SK-N-SH treated with all-trans-retinoic acid at 6 μM for 48 hours (cell line): Measurements from ENCODE around the gene TFDP1.

Experiments used
- ATAC-seq: fragments of 200-7000 bp; cut with Tn5 transposase; 3 replicates; pipeline ENCODE4 v1.9.1; 2020; ENCODE audit warnings: mild to moderate bottlenecking, moderate library complexity
- BACH2 ChIP-seq: fragments of 250-450 bp; sonication (Bioruptor Pico); IDR thresholded peaks from 2 replicates; pipeline ENCODE4 v1.9.0; 2021; ENCODE audit warnings: mild to moderate bottlenecking, borderline replicate concordance
- CREB5 ChIP-seq: fragments of 250-450 bp; sonication (Bioruptor Pico); IDR thresholded peaks from 2 replicates; pipeline ENCODE4 v1.5.1; 2020; ENCODE audit warnings: low read depth, mild to moderate bottlenecking, moderate library complexity
- CSDC2 ChIP-seq: fragments of 250-450 bp; sonication (Bioruptor Pico); IDR thresholded peaks from 2 replicates; pipeline ENCODE4 v1.5.0; 2020; ENCODE audit warnings: mild to moderate bottlenecking, moderate library complexity
- ESRRG ChIP-seq: fragments of 250-450 bp; sonication (Bioruptor Pico); IDR thresholded peaks from 2 replicates; pipeline ENCODE4 v1.6.1; 2021; ENCODE audit warnings: mild to moderate bottlenecking
- GLIS3 ChIP-seq: fragments of 250-450 bp; sonication (Bioruptor Pico); IDR thresholded peaks from 2 replicates; pipeline ENCODE4 v1.5.0; 2020; ENCODE audit warnings: mild to moderate bottlenecking, moderate library complexity
- OSR1 ChIP-seq: fragments of 250-450 bp; sonication (Bioruptor Pico); IDR thresholded peaks from 2 replicates; pipeline ENCODE4 v1.8.0; 2022; ENCODE audit warnings: moderate library complexity, mild to moderate bottlenecking, inconsistent platforms
- PATZ1 ChIP-seq: fragments of 250-450 bp; sonication (Bioruptor Pico); IDR thresholded peaks from 2 replicates; pipeline ENCODE4 v1.8.0; 2020; ENCODE audit warnings: mild to moderate bottlenecking, moderate library complexity, borderline replicate concordance
- RARB ChIP-seq: fragments of 250-450 bp; sonication (Bioruptor Pico); IDR thresholded peaks from 2 replicates; pipeline ENCODE4 v1.8.0; 2021; ENCODE audit warnings: mild to moderate bottlenecking, moderate library complexity
- TOX ChIP-seq: fragments of 250-450 bp; sonication (Bioruptor Pico); IDR thresholded peaks from 2 replicates; pipeline ENCODE4 v1.8.0; 2021; ENCODE audit warnings: mild to moderate bottlenecking, moderate library complexity, borderline replicate concordance
- TSHZ2 ChIP-seq: fragments of 250-450 bp; sonication (Bioruptor Pico); IDR thresholded peaks from 2 replicates; pipeline ENCODE4 v1.5.0; 2020; ENCODE audit warnings: mild to moderate bottlenecking, moderate library complexity
- ZFP3 ChIP-seq: fragments of 250-450 bp; sonication (Bioruptor Pico); IDR thresholded peaks from 2 replicates; pipeline ENCODE4 v1.5.0; 2020; ENCODE audit warnings: mild to moderate bottlenecking, moderate library complexity
- ZFP30 ChIP-seq: fragments of 450-650 bp; formaldehyde crosslinking; IDR thresholded peaks from 2 replicates; pipeline ENCODE4 v1.5.0; 2022; ENCODE audit warnings: mild to moderate bottlenecking, moderate library complexity
- ZNF565 ChIP-seq: fragments of 450-650 bp; formaldehyde crosslinking; conservative IDR thresholded peaks from 2 replicates; pipeline ENCODE4 v1.5.0; 2020; ENCODE audit warnings: low read depth, mild to moderate bottlenecking, moderate library complexity
- ZNF70 ChIP-seq: fragments of 450-650 bp; formaldehyde crosslinking; IDR thresholded peaks from 2 replicates; pipeline ENCODE4 v1.5.0; 2020; ENCODE audit warnings: mild to moderate bottlenecking, moderate library complexity
- ZNF8 ChIP-seq: fragments of 450-650 bp; formaldehyde crosslinking; IDR thresholded peaks from 2 replicates; pipeline ENCODE4 v1.5.0; 2020; ENCODE audit warnings: mild to moderate bottlenecking, moderate library complexity
- TF ChIP-seq, protein P1 (sequence below): fragments of 250-450 bp; sonication (Bioruptor Pico); IDR thresholded peaks from 2 replicates; pipeline ENCODE4 v1.8.0; 2021; ENCODE audit warnings: low read depth, mild to moderate bottlenecking, moderate library complexity, borderline replicate concordance

The TFDP1 gene

GRCh38 chr13:113607889-113608635 lies 23.5 kb downstream of the TFDP1 start:
- ATAC-seq = no peak
- TF ChIP-seq ZNF8 (CRISPR knock-in tag) (no peak), CREB5 (no peak), GLIS3 (no peak), ZFP30 (no peak), BACH2 (no peak), TSHZ2 (CRISPR knock-in tag) (no peak), ZNF565 (CRISPR knock-in tag) (no peak)
- TF ChIP-seq, protein P1, sequence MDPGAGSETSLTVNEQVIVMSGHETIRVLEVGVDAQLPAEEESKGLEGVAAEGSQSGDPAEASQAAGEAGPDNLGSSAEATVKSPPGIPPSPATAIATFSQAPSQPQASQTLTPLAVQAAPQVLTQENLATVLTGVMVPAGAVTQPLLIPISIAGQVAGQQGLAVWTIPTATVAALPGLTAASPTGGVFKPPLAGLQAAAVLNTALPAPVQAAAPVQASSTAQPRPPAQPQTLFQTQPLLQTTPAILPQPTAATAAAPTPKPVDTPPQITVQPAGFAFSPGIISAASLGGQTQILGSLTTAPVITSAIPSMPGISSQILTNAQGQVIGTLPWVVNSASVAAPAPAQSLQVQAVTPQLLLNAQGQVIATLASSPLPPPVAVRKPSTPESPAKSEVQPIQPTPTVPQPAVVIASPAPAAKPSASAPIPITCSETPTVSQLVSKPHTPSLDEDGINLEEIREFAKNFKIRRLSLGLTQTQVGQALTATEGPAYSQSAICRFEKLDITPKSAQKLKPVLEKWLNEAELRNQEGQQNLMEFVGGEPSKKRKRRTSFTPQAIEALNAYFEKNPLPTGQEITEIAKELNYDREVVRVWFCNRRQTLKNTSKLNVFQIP (CRISPR knock-in tag) = no peak
- TF ChIP-seq, all 23 proteins: peak for 0

- no peak for ATAC-seq
- no peak for TF ChIP-seq ESRRG
- TF ChIP-seq TSHZ2 (CRISPR knock-in tag) = no peak
- TF ChIP-seq TOX (CRISPR knock-in tag) = no peak
- no peak for TF ChIP-seq ZNF565 (CRISPR knock-in tag)
- no peak for TF ChIP-seq ZFP3 (CRISPR knock-in tag)
- no peak for TF ChIP-seq CSDC2 (CRISPR knock-in tag)
Observed at GRCh38 chr13:113608967-113609533, 24.5 kb downstream of the TFDP1 start.

GRCh38 chr13:113609616-113610015 lies 25.1 kb downstream of the TFDP1 start:
- no peak for TF ChIP-seq CSDC2 (CRISPR knock-in tag)
- TF ChIP-seq ZNF70 = no peak
- no peak for TF ChIP-seq ZFP30
- no peak for TF ChIP-seq RARB (CRISPR knock-in tag)
- no peak for TF ChIP-seq TOX (CRISPR knock-in tag)
- no peak for TF ChIP-seq PATZ1 (CRISPR knock-in tag)
- no peak for TF ChIP-seq ZFP3 (CRISPR knock-in tag)
- TF ChIP-seq TSHZ2 (CRISPR knock-in tag) = no peak
- TF ChIP-seq GLIS3 = no peak
- no peak for TF ChIP-seq ZNF8 (CRISPR knock-in tag)
- no peak for TF ChIP-seq OSR1
- TF ChIP-seq ESRRG = no peak
- TF ChIP-seq, all 23 proteins: peak for 0
- ATAC-seq = no peak
